ENCODE measurements around the gene DGAT2. TPM values are rescaled to one million over a fixed set of nuclear protein-coding genes. Genes with fewer than 3 reads are reported as not detected.

DGAT2 gene
- total RNA-seq, 1 donor from 2014 or later, result 7.4 TPM

- ATAC-seq (peak; percentile 52 to 60), DNase-seq (peak; percentile 48)
- no peak overlapping the region for H3K27ac ChIP-seq
Measured at GRCh38 chr11:75777461-75778110, 9.0 kb downstream of the DGAT2 start.

GRCh38 chr11:75778962-75779361 is 10.4 kb downstream of the DGAT2 start:
- H3K36me3 ChIP-seq, result no peaks in the 10 kb centered on the region

More at GRCh38 chr11:75777461-75778110, 9.0 kb downstream of the DGAT2 start:
- H3K27me3 ChIP-seq (ENCODE audit: low read depth), result no peaks in the 10 kb centered on the region
- no peaks in the 10 kb centered on the region for H3K36me3 ChIP-seq
- no peaks in the 10 kb centered on the region for H3K9me3 ChIP-seq
- intact Hi-C loops (cut with DNase I), result no loop called here
- H3K4me1 ChIP-seq, result peaks cover 6% of the 10 kb centered on the region
- TF ChIP-seq CTCF (IDR thresholded peaks at IDR 0.05), result no peak
- no peak overlapping the region for H3K4me3 ChIP-seq

GRCh38 chr11:75779960-75780359 is 11.4 kb downstream of the DGAT2 start:
- H3K4me1 ChIP-seq, result no peaks in the 10 kb centered on the region
- ATAC-seq (no peak), DNase-seq (no peak)
- no peak overlapping the region for H3K4me3 ChIP-seq
- H3K27ac ChIP-seq, result no peak overlapping the region
- H3K27me3 ChIP-seq (ENCODE audit: low read depth), result no peaks in the 10 kb centered on the region
- TF ChIP-seq CTCF (IDR thresholded peaks at IDR 0.05), result no peak
- intact Hi-C loops (cut with DNase I), result no loop called here
- H3K36me3 ChIP-seq, result no peaks in the 10 kb centered on the region
- H3K9me3 ChIP-seq, result no peaks in the 10 kb centered on the region

More at GRCh38 chr11:75778962-75779361, 10.4 kb downstream of the DGAT2 start:
- no peaks in the 10 kb centered on the region for H3K9me3 ChIP-seq
- H3K4me3 ChIP-seq, result no peak overlapping the region
- no peak for ATAC-seq
- TF ChIP-seq CTCF (IDR thresholded peaks at IDR 0.05), result no peak
- H3K4me1 ChIP-seq, result no peaks in the 10 kb centered on the region
- H3K27ac ChIP-seq, result no peak overlapping the region
- peak; percentile 20 for DNase-seq
- H3K27me3 ChIP-seq (ENCODE audit: low read depth), result no peaks in the 10 kb centered on the region
- intact Hi-C loops (cut with DNase I), result no loop called here

GRCh38 chr11:75780888-75781287 is 12.3 kb downstream of the DGAT2 start:
- TF ChIP-seq CTCF (IDR thresholded peaks at IDR 0.05), result no peak
- no peak overlapping the region for H3K27ac ChIP-seq
- H3K36me3 ChIP-seq, result no peaks in the 10 kb centered on the region
- ATAC-seq (no peak), DNase-seq (no peak)
- intact Hi-C loops (cut with DNase I), result no loop called here
- H3K4me3 ChIP-seq, result no peak overlapping the region
- no peaks in the 10 kb centered on the region for H3K4me1 ChIP-seq
- no peaks in the 10 kb centered on the region for H3K27me3 ChIP-seq (ENCODE audit: low read depth)
- no peaks in the 10 kb centered on the region for H3K9me3 ChIP-seq

- Histone ChIP-seq H3K27ac (no peak overlapping the region), H3K4me1 (no peaks in the 10 kb centered on the region), H3K9me3 (no peaks in the 10 kb centered on the region), H3K27me3 (ENCODE audit: low read depth) (no peaks in the 10 kb centered on the region), H3K4me3 (no peak overlapping the region), H3K36me3 (no peaks in the 10 kb centered on the region)
- TF ChIP-seq CTCF (IDR thresholded peaks at IDR 0.05), result no peak
- ATAC-seq (no peak), DNase-seq (no peak)
- intact Hi-C loops (cut with DNase I), result no loop called here
Measured at GRCh38 chr11:75781296-75781695, 12.7 kb downstream of the DGAT2 start.

Data from lower lobe of right lung (tissue), 2 donors.